Measurements from ENCODE around the gene PHF12.

Gene PHF12

DNA sequence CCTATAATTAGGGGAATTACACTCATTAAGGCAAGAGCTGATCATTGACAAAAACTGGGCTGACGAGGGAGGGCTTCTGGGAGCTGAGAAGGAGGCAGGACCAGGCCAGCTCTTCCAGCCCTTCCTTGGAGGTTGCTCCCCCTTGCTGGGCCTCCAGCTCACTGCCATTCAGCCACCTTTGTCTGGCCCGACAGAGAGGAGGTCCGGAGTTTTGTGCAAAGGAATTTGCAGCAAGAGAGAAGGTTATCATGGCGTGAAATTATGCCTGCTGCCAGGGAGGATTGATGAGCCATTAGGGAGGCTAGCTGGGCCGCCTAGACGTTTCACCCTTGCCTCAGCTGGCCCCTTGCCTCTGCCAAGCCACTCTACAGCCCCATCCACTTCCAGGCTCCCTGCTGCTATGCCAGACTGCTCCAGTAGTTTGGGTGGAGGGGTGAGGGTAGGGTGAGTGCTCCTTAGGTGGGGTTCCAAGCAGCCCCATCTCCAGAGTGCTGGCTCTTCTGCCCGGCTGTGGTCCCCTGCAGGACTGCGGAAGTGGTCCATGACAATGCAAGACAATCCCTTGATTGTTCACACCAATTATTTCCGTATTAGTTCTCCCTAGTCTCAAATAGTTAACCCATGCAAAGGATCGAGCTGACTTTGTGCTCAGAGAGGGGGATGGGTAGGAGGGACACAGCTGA is 17.1 kb upstream of the PHF12 start:
- H3K27ac ChIP-seq: no peak overlapping the region

DNA sequence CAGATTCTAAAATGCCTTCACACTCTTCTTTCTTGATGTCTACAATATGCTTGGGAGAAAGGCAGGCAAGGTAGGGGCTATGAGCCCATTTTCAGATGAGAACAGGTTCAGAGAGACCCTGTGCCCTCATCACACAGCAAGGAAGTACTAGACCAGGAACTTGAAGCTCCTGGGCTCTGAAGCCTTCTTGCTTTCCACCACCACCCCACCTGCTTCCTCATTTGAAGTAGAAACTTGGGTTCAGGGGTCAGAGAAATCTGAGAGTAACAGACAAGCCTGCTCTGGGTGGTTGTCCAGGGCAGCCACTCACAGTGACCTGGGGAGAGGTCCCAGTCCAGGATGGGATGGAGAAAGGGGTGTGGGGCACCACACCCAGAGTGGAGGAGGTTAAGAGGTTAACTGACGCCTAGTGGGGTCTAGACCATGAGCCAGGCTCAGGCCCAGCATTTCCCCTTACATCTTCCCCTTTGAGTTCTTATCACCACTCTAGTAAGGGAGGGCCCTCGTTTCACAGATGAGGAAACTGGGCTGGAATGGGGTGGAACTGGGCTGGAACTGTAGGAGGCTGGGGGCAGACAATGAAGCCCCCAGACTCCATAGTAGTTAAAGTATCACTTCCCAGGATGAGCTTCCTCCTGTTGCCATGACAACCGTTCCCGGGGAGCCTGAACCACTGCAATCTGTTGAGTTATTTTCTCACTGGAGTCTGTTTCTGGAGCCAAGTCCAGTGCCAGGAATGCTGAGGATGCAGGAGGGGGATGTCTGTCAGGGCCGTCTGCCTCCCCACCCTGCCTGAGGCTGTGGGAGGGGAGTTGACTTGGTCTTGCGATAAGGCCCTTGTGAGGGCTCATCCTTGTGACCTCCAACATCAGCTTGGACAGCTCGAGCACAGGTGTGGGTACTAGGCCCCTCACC is 16.2 kb upstream of the PHF12 start:
- H3K27ac ChIP-seq: no peak overlapping the region
- TF ChIP-seq, protein P1, sequence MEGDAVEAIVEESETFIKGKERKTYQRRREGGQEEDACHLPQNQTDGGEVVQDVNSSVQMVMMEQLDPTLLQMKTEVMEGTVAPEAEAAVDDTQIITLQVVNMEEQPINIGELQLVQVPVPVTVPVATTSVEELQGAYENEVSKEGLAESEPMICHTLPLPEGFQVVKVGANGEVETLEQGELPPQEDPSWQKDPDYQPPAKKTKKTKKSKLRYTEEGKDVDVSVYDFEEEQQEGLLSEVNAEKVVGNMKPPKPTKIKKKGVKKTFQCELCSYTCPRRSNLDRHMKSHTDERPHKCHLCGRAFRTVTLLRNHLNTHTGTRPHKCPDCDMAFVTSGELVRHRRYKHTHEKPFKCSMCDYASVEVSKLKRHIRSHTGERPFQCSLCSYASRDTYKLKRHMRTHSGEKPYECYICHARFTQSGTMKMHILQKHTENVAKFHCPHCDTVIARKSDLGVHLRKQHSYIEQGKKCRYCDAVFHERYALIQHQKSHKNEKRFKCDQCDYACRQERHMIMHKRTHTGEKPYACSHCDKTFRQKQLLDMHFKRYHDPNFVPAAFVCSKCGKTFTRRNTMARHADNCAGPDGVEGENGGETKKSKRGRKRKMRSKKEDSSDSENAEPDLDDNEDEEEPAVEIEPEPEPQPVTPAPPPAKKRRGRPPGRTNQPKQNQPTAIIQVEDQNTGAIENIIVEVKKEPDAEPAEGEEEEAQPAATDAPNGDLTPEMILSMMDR (conservative IDR thresholded peaks at IDR 0.05): no peak

More for the DNA sequence above, 17.1 kb upstream of the PHF12 start:
- TF ChIP-seq, protein P1 (conservative IDR thresholded peaks at IDR 0.05): no peak

DNA sequence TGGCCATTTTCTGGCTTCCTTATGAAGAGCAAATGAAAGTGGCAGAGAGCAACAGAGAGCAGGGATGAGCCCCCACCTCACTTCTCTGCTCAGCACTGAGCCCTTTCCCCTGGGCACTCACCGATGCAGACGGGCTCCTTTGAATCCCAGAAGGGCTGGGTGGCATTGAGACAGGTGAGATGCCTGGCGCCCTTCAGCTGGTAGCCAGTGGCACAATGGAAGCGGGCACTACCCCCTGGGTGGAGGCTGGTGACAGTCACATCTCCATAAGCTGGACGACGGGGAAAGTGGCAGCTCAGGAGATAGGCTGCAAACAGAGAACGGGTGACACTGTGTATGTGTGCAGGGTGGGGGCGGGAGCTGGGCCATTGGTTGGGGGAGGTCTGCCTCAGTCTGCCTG is 12.5 kb upstream of the PHF12 start:
- H3K27ac ChIP-seq: no peak overlapping the region
- TF ChIP-seq, protein P1 (conservative IDR thresholded peaks at IDR 0.05): no peak

DNA sequence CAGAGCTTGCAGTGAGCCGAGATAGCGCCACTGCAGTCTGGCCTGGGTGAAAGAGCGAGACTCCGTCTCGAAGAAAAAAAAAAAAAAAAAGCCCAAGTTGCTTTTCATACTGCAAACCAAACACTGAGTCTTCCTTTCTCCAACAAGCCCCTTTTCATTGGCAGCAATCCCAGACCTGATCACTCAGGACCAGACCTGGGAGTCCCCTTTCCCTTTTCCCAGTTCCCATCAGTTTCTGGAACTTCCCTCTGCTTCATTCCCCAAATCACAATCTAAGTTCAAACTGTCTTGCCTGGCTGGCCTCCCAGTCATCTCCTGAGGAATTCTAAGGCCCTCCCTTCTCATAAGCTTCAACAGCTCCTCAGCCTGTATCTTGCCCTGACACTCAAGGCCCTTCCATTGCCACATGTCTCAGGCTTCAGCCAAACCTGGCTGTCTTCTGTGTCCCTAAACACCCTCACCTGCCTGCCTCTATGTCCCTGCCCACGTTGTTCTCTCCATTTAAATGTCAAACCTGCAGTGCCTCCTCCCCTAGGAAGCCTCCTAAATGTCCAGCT is 11.8 kb upstream of the PHF12 start:
- no peak overlapping the region for H3K27ac ChIP-seq
- TF ChIP-seq, protein P1 (conservative IDR thresholded peaks at IDR 0.05): no peak

DNA sequence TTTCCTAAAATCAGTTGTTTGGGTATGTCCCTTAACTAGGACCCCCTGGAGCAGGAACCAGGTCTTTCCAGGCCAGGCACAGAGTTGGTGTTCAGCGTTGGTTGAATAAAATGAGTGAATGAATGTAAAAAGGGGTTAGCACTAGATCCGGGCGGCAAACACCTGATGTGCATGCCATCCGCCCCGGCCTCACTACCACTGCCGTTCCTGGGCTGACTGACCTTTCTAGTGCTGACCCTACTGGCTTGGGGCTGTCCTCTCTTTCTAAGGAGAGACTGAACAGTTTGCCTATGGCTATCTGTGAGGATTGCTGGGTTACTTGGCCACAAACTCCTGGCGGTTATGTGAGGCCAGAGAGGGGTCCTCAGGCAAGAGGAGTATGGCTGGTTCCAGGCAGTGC is 10.1 kb upstream of the PHF12 start:
- TF ChIP-seq, protein P1 (conservative IDR thresholded peaks at IDR 0.05): no peak
- H3K27ac ChIP-seq: no peak overlapping the region

DNA sequence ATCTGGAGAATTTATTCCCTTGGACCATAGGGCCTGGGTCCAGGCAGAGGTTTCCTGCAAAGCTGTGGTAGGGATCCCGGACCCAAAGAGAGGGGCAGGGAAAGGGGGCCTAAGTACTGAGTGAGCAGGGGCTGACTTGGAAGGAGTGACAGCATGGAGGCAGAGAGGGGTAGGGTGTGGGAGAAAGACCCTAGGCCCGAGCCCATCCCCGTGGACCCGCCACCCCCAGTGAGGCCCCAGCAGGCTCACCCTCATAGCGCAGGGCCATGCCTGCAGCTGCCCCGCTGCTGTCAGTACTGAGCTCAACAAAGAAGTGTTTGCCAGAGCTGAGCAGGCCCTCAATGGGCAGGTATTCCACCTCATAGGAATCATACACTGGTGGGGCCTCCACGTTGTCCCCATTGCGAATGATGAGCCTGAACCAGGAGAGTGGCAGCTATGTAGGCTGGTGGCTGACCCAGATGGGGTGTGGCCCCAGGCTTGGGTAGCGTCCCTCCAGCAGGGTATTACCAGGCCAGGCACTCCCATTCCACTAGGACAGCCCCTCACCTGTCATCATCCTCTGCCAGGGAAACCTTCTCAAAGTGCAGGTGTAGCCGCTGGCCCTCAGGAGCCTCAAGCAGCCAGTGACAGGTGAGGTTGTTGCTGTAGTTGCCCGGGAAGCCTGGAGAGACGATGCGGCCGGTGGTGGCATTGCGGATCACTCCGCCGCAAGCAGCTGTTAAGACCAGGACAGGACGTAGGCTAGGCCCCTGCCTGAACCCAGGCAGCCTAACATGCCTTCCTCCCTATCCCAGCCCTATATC is 9.1 kb upstream of the PHF12 start:
- TF ChIP-seq, protein P1 (conservative IDR thresholded peaks at IDR 0.05): no peak
- no peak overlapping the region for H3K27ac ChIP-seq

Data from VCaP (cell line).